Stimulated activated CD4-positive, alpha-beta T cell treated with anti-CD3 and anti-CD28 coated beads, Interleukin-4, amount 100 ng/mL, for 4 hours (primary cell): ENCODE results near the gene GRAP2.
A peak's percentile ranks its signal among the peaks of the same experiment; 100 is the strongest.
"Not testable (repeated sequence)": the region's sequence is repeated elsewhere in the genome, so short reads cannot be mapped to it uniquely, and the experiment has no call there.

Source experiments
- DNase-seq, 2 experiments: peaks; one replicate each; pipeline ENCODE4 v3.0.0-alpha.2; 2020

The GRAP2 gene

GRCh38 chr22:39900306-39901227, at the start of gene GRAP2:
GRAP2 (plus strand) TSS chr22:39901084; CDS start chr22:39947107, 46,023 bp downstream.
- DNase-seq = peak in 1 of 2 experiments; percentile 67

DNA sequence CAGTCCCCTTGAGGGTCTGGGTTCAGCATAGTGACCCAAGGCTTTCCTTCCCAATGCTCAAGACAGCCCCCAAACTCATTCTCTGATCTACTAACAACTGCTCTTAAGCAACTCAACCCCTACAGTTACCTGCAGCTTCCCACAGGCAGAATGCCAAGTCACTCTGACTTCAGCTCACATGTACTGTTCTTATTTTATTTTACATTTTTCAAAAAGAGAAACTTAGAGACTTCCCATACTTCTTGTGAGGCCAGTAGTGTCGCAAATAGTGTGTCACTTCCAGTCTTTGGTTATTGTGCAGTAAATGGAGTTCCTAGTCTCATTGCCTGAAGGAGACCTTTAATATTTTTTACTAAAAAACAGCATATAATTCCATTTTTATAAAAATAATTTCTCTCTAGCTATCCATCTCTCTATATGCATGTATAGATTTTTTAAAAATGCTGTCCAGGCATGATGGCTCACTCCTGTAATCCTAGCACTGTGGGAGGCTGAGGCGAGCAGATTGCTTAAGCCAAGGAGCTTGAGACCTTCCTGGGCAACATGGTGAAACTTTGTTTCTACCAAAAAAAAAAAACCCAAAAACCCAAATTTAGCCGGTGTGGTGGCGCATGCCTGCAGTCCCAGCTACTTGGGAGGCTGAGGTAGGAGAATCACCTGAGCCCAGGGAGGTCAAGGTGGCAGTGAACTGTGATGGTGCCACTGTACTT, 49.1 kb upstream of the GRAP2 start:
- no peak for DNase-seq

DNA sequence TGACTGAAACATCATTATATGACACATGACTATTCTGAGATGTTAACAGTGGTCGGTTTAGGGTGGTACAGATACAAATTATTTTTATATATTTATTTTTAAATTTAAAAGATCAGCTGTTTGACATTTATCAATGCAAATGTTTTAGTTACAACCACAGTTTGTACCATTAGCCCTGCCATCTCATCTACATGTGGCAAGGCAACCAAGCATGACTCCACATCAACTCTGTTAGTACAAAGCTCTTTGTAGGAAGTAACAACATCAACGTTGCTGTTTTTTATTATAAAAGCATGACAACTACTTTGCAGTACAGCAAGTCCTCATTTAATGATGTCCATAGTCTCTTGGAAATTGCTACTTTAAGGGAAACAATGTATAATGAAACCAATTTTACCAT, 48.1 kb upstream of the GRAP2 start:
- DNase-seq = no peak

DNA sequence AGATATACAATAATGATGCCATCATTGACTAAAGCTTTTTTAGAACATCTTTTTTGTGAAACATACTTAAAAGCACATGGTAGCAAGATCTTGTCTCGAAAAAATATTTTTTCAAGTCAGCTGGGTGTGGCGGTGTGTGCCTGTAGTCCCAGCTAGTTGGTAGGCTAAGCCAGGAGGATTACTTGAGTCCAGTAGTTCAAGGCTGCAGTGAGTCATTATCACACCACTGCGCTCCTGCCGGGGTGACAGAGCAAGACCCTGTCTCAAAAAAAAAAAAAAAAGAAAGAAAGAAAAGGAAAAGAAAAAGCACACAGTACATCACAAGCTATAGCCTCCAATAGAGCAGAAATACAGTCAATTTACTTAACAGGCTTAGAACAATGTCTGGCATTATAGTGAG, 44.3 kb upstream of the GRAP2 start:
- DNase-seq = no peak

- no peak for DNase-seq
Measured at GRCh38 chr22:39859903-39860588, 40.8 kb upstream of the GRAP2 start.

- no peak for DNase-seq
Measured at GRCh38 chr22:39868741-39869140, 32.1 kb upstream of the GRAP2 start.

GRCh38 chr22:39869797-39870196, 31.1 kb upstream of the GRAP2 start:
- not testable (repeated sequence) for DNase-seq

DNA sequence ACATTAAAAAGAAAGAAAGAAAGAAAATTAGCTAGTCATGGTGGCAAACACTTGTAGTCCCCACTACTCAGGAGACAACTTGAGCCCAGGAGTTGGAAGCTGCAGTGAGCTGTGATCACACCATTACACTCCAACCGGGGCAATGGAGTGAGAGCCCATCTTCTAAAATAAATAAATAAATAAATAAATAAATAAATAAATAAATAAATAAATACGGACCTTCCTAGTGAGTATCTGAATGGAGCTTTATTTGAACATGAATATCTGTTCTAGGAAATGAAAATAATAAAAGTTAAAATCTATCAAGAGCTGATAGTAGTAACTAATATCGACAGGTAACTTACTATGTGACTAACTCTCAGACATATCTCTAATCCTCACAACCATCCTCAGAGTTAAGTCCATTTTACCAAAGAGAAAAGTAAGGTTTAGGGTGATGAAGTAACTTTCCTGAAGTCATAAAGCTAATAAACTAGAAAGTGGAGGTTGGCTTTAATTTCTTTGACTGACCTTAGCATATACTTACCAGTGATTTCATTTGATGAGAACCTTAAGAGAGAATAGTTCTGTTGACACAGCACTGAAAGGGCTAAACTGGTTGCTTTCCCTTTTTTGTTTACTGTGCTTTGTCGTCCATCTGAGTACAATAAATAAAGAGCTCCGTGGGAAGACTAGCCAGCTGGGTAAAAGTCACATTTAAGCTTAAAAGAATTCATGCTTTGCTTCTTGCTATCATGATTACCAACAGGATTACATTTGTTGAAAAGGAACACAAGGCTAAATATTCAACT, 29.7 kb upstream of the GRAP2 start:
- no peak for DNase-seq

DNA sequence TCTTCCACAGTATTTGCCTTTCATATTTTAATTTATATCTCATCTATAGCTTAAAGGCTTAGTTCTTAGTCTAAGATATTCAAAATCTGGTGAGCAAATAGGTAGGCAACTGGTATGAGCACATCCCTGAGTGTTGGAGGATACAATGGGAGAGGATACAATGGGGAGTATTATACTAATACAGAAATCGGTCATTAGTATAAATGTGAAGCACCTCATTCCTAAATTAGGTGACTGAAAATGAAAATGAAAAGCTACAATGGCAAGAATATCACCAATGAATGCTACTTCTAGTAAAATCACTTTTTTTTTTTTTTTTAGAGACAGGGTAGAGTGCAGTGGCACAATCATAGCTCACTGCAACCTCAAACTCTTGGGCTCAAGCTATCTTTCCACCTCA, 28.3 kb upstream of the GRAP2 start:
- DNase-seq = no peak

GRCh38 chr22:39873965-39874364, 26.9 kb upstream of the GRAP2 start:
- DNase-seq = peak; percentile 4 to 51

DNA sequence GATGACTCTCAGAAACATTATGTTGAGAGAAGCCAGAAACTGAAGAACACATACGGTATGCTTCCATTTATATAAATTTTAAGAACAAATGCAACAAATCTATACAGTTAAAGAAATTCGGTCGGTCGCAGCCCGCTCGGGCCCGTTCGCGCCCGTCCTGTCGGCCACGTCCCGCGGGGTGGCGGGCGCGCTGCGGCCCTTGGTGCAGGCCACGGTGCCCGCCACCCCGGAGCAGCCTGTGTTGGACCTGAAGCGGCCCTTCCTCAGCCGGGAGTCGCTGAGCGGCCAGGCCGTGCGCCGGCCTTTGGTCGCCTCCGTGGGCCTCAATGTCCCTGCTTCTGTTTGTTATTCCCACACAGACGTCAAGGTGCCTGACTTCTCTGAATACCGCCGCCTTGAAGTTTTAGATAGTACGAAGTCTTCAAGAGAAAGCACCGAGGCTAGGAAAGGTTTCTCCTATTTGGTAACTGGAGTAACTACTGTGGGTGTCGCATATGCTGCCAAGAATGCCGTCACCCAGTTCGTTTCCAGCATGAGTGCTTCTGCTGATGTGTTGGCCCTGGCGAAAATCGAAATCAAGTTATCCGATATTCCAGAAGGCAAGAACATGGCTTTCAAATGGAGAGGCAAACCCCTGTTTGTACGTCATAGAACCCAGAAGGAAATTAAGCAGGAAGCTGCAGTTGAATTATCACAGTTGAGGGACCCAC, 25.6 kb upstream of the GRAP2 start:
- DNase-seq = not testable (repeated sequence)

GRCh38 chr22:39877079-39877845, 23.6 kb upstream of the GRAP2 start:
- no peak for DNase-seq

DNA sequence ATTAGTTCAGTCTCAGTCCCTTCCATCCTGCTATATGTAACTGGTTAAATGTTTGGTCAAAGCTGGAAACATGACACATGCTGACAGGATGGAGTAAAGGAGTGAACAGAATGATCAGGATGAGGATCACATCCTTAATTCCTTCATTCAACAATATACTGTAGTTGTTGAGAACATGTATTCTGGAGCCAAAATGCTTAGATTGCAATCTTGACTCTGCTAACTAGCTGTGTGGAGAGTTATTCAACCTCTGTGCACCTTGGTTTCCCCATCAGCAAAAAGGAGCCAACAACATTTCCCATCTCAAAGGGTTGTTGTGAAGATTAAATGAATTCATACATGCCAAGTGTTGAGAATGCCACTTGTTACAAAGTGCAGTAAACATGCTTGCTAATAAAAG, 20.2 kb upstream of the GRAP2 start:
- DNase-seq = no peak

- no peak for DNase-seq
Measured at GRCh38 chr22:39883057-39883456, 17.8 kb upstream of the GRAP2 start.

DNA sequence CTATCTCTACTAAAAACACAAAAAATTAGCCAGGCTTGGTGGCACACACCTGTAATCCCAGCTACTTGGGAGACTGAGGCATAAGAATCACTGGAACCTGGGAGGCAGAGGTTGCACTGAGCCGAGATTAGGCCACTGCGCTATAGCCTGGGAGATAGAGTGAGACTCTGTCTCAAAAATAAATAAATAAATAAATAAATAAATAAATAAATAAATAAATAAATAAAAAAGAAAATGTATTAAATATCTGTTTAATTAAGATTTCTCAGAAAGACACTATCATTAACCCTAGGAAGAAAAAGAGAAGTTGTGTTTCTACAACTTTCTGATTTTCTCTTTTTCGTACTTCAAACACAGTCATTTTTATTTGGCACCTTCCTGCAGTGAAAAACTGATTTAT, 11.0 kb upstream of the GRAP2 start:
- not testable (repeated sequence) for DNase-seq

GRCh38 chr22:39893526-39893925, 7.4 kb upstream of the GRAP2 start, which contains the start of gene ENTHD1:
ENTHD1 (minus strand) TSS chr22:39893760; CDS start chr22:39887748, 6,012 bp downstream.
- DNase-seq = no peak

DNA sequence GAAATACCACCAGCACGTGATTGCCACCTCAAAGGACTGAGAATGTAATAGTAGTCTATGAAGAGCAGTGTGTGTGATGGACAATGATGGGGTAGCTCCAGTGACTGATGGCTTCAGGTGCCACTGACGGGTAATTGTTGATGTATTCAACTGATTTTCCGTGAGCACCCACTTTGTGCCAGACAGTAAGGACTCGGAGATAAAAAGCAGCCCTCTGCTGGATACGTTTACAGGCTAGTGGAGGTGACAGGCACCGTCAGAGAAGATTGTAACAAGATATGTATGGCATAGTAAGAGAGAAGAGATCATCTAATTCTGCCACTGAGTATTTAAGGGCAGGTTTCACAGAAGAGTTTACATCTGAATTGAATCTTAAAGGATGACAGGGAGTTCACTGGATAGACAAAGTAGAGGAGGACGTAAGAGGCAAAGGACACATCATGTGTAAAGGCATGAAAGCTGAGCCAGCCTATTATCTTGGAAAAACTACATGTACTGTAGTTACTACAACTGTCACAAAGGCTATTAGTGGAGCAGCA, 6.3 kb upstream of the GRAP2 start:
- DNase-seq = no peak

- DNase-seq = no peak
Measured at GRCh38 chr22:39895682-39896081, 5.2 kb upstream of the GRAP2 start.

GRCh38 chr22:39896313-39896996, 4.4 kb upstream of the GRAP2 start:
- no peak for DNase-seq

DNA sequence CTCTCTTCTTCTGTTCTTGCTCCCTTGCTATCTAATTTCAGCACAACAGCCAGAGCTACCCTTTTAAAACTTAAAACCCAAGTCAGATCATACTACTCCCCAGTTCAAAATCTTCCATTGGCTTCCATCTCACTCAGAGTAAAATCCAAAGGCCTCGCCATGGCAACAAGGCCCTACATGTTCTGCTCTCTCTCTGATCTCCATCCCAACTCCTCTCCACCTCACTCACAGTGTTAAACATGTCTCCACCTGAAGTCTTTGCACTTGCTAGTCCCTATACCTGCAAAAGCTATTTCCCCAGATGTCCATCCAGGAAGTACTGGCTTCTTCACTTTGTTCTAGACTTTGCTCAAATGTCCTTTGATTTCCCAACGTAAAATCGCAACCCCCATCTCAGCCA, 3.0 kb upstream of the GRAP2 start:
- no peak for DNase-seq
